WERI-Rb-1 (cell line): ENCODE results near the gene USP9X.
A peak's percentile ranks its signal among the peaks of the same experiment; 100 is the strongest.

Experiments used
- DNase-seq: peaks from one replicate; pipeline ENCODE4 v3.0.0-alpha.2; 2020
- H3K27ac ChIP-seq: fragments of 250-450 bp; sonication (Bioruptor Pico); 2 replicates; pipeline ENCODE4 v1.5.1; 2020; ENCODE audit warnings: mild to moderate bottlenecking, moderate library complexity
- H3K27me3 ChIP-seq: fragments of 250-450 bp; sonication (Bioruptor Pico); 2 replicates; pipeline ENCODE4 v1.5.1; 2021; ENCODE audit warnings: mild to moderate bottlenecking, low read depth, moderate library complexity; ENCODE audit not compliant: insufficient read depth, severe bottlenecking
- H3K36me3 ChIP-seq: fragments of 250-450 bp; sonication (Bioruptor Pico); 2 replicates; pipeline ENCODE4 v1.5.1; 2020; ENCODE audit warnings: mild to moderate bottlenecking, moderate library complexity
- H3K4me3 ChIP-seq: 2 replicates; pipeline ENCODE4 v1.5.1; 2011; ENCODE audit warnings: low read depth, mild to moderate bottlenecking, control low read depth, low read length
- H3K9me3 ChIP-seq: fragments of 250-450 bp; sonication (Bioruptor Pico); 2 replicates; pipeline ENCODE4 v1.5.1; 2021; ENCODE audit warnings: mild to moderate bottlenecking, moderate library complexity; ENCODE audit not compliant: severe bottlenecking
- CTCF ChIP-seq: IDR thresholded peaks from 2 replicates; pipeline ENCODE4 v1.5.1; 2011; ENCODE audit warnings: low read depth, mild to moderate bottlenecking, control low read depth, inconsistent platforms, low read length

Gene USP9X

GRCh38 chrX:41087201-41087600 is 2.0 kb downstream of the USP9X start:
- Histone ChIP-seq H3K9me3 (no peaks in the 10 kb centered on the region), H3K27me3 (no peaks in the 10 kb centered on the region), H3K36me3 (peaks cover 24% of the 10 kb centered on the region), H3K4me3 (peak overlapping the region; percentile 78), H3K27ac (peak overlapping the region; percentile 100)
- DNase-seq: no peak
- no peak for TF ChIP-seq CTCF

GRCh38 chrX:41090568-41091238 is 5.5 kb downstream of the USP9X start:
- no peaks in the 10 kb centered on the region for H3K27me3 ChIP-seq
- no peak for TF ChIP-seq CTCF
- no peaks in the 10 kb centered on the region for H3K9me3 ChIP-seq
- peaks cover 29% of the 10 kb centered on the region for H3K36me3 ChIP-seq
- H3K27ac ChIP-seq: no peak overlapping the region; the same call in 1 of the 2 replicates
- H3K4me3 ChIP-seq: no peak overlapping the region
- no peak for DNase-seq

- DNase-seq: no peak
- Histone ChIP-seq H3K36me3 (peaks cover 29% of the 10 kb centered on the region), H3K27me3 (no peaks in the 10 kb centered on the region), H3K9me3 (no peaks in the 10 kb centered on the region), H3K27ac (no peak overlapping the region), H3K4me3 (no peak overlapping the region)
- no peak for TF ChIP-seq CTCF
Observed at GRCh38 chrX:41092776-41093175, 7.5 kb downstream of the USP9X start.

GRCh38 chrX:41095174-41095573 is 9.9 kb downstream of the USP9X start:
- DNase-seq: no peak
- H3K9me3 ChIP-seq: no peaks in the 10 kb centered on the region
- H3K36me3 ChIP-seq: peaks cover 22% of the 10 kb centered on the region
- no peaks in the 10 kb centered on the region for H3K27me3 ChIP-seq
- no peak overlapping the region for H3K4me3 ChIP-seq
- TF ChIP-seq CTCF: no peak
- H3K27ac ChIP-seq: peak overlapping the region; percentile 63; the same call in 1 of the 2 replicates

GRCh38 chrX:41095908-41096307 is 10.7 kb downstream of the USP9X start:
- no peak for TF ChIP-seq CTCF
- H3K36me3 ChIP-seq: peaks cover 22% of the 10 kb centered on the region
- no peaks in the 10 kb centered on the region for H3K27me3 ChIP-seq
- DNase-seq: no peak
- H3K4me3 ChIP-seq: no peak overlapping the region
- H3K27ac ChIP-seq: peak overlapping the region; percentile 63
- H3K9me3 ChIP-seq: no peaks in the 10 kb centered on the region
